LNCaP clone FGC (cell line): ENCODE results near the gene ARL2BP.
A peak's percentile ranks its signal among the peaks of the same experiment; 100 is the strongest.

ENCODE experiments used
- DNase-seq: peaks from one replicate; pipeline ENCODE4 v3.0.0-alpha.2; 2011; ENCODE audit warnings: low read depth
- H3K4me3 ChIP-seq: 2 replicates; pipeline ENCODE4 v1.5.1; 2011; ENCODE audit warnings: mild to moderate bottlenecking, low read depth, low read length, control low read depth
- CTCF ChIP-seq: IDR thresholded peaks from 2 replicates; pipeline ENCODE4 v1.5.1; 2012; ENCODE audit warnings: mild to moderate bottlenecking; ENCODE audit not compliant: control insufficient read depth, insufficient read depth; ENCODE audit errors: extremely low read depth

Gene ARL2BP

GRCh38 chr16:57284209-57284951 lies 39.3 kb downstream of the ARL2BP start, which contains the start of gene PLLP:
TSS of gene PLLP (minus strand) at chr16:57284672. CDS start at chr16:57284540, 132 bp downstream.
- DNase-seq: no peak
- TF ChIP-seq CTCF: no peak
- peak within 1 kb of the TSS; percentile 56 for H3K4me3 ChIP-seq

- no peak for TF ChIP-seq CTCF
- peak overlapping the region; percentile 56 for H3K4me3 ChIP-seq
- no peak for DNase-seq
Observed at GRCh38 chr16:57284952-57285363, 39.9 kb downstream of the ARL2BP start.

- TF ChIP-seq CTCF: no peak
- no peak for DNase-seq
- H3K4me3 ChIP-seq: peak overlapping the region; percentile 56; the same call in 1 of the 2 replicates
Observed at GRCh38 chr16:57285379-57285778, 40.3 kb downstream of the ARL2BP start.

- no peak for DNase-seq
- no peak for TF ChIP-seq CTCF
Observed at GRCh38 chr16:57289391-57290257, 44.6 kb downstream of the ARL2BP start.

GRCh38 chr16:57297856-57298255 lies 52.8 kb downstream of the ARL2BP start:
- TF ChIP-seq CTCF: no peak
- DNase-seq: no peak
- no peak overlapping the region for H3K4me3 ChIP-seq

More at GRCh38 chr16:57289391-57290257, 44.6 kb downstream of the ARL2BP start:
- H3K4me3 ChIP-seq: no peak overlapping the region

GRCh38 chr16:57299009-57299718 lies 54.1 kb downstream of the ARL2BP start:
- DNase-seq: no peak

More at GRCh38 chr16:57299009-57299718, 54.1 kb downstream of the ARL2BP start:
- peak overlapping the region; percentile 61 for H3K4me3 ChIP-seq
- no peak for TF ChIP-seq CTCF
